Right ventricle myocardium superior (tissue), 1 donor: ENCODE measurements around the gene GTF2H4. TPM values are rescaled to one million over a fixed set of nuclear protein-coding genes. Genes with fewer than 3 reads are reported as not detected.
"Not testable (repeated sequence)": the region's sequence is repeated elsewhere in the genome, so short reads cannot be mapped to it uniquely, and the experiment has no call there.

ENCODE experiments used
- ATAC-seq: fragments of 200-7000 bp; cut with Tn5 transposase; one replicate; pipeline ENCODE4 v1.9.1; 2020; ENCODE audit warnings: mild to moderate bottlenecking; ENCODE audit not compliant: poor library complexity
- DNase-seq: peaks from one replicate; pipeline ENCODE4 v3.0.0-alpha.2; 2020
- intact Hi-C: fragments of 100-400 bp; cut with DNase I; formaldehyde crosslinking; loops from one replicate; pipeline ENCODE4 v1.11.2; 2022
- total RNA-seq: library from RNA; stranded (reverse); fragmentation: NEBNext Ultra II Directional; extraction: Animal tissue kit (Norgen Biotek cat#: 25700); gene quantifications from one replicate; pipeline ENCODE4 v1.2.1, GENCODE V29; 2021
- donor health status: DM: no; HTN: yes; CAD: no; lungs with severe emphysema.

Gene GTF2H4
- total RNA-seq, 1 donor from 2014 or later = 23.6 TPM

GRCh38 chr6:30912746-30913520, 4.9 kb downstream of the GTF2H4 start:
- intact Hi-C loops = loop anchor here (10.0 kb wide), 1 partner anchor 132 kb away; no protein-coding TSS in a partner anchor
- DNase-seq (peak; percentile 29), ATAC-seq (no peak)

GRCh38 chr6:30913721-30914075, 5.7 kb downstream of the GTF2H4 start:
- no peak for DNase-seq
- intact Hi-C loops = loop anchor here (10.0 kb wide), 1 partner anchor 131 kb away; no protein-coding TSS in a partner anchor
- ATAC-seq = peak; percentile 60

GRCh38 chr6:30914076-30914853, 6.3 kb downstream of the GTF2H4 start, which contains the start of gene VARS2:
Gene VARS2, plus strand, starts transcription at chr6:30914238. Its CDS starts 599 bp downstream, at chr6:30914837.
- DNase-seq (peak; percentile 94), ATAC-seq (peak; percentile 97)
- intact Hi-C loops = loop anchor here (10.0 kb wide), 1 partner anchor 131 kb away; no protein-coding TSS in a partner anchor

DNA sequence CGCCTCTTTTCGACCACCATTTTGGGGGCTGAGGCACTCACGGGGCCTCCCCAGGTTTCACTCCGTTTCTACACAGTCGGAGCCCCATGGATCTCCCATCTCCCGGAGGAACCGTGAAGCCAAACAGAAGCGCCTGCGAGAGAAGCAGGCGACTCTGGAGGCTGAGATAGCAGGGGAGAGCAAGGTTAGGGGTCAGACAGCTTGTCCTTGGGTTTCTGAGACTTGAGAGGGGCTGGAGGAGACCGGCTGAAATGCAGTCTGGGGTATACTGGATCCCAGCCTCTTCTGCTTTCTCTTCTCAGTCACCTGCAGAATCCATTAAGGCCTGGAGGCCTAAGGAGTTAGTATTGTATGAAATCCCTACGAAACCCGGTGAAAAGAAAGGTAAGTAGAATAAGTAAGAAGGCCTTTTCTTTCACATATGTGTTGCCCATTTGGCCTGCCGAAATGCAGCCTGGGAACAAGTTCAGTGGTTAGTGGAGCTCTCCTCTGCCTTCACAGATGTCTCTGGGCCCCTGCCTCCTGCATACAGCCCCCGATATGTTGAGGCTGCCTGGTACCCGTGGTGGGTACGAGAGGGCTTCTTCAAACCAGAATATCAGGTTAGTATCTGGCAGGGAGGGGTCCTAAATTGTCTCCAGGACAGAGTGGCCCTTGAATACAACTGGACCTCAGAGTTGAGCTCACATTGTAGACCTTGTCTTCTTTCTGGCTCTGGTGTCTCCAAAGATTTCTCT, 7.0 kb downstream of the GTF2H4 start:
- intact Hi-C loops = loop anchor here (5.0 to 10.0 kb wide), 2 partner anchors 130 to 152 kb away; no protein-coding TSS in a partner anchor
- DNase-seq = peak; percentile 33
- ATAC-seq = peak; percentile 5

- intact Hi-C loops = loop anchor here (5.0 to 10.0 kb wide), 2 partner anchors 129 to 152 kb away; no protein-coding TSS in a partner anchor
- peak; percentile 44 for DNase-seq
Measured at GRCh38 chr6:30915591-30915946, 7.6 kb downstream of the GTF2H4 start.

GRCh38 chr6:30917041-30917440, 9.0 kb downstream of the GTF2H4 start:
- DNase-seq (peak; percentile 31), ATAC-seq (no peak)
- intact Hi-C loops = loop anchor here (5.0 to 10.0 kb wide), 2 partner anchors 128 to 150 kb away; no protein-coding TSS in a partner anchor

More at GRCh38 chr6:30915591-30915946, 7.6 kb downstream of the GTF2H4 start:
- peak; percentile 60 for ATAC-seq

DNA sequence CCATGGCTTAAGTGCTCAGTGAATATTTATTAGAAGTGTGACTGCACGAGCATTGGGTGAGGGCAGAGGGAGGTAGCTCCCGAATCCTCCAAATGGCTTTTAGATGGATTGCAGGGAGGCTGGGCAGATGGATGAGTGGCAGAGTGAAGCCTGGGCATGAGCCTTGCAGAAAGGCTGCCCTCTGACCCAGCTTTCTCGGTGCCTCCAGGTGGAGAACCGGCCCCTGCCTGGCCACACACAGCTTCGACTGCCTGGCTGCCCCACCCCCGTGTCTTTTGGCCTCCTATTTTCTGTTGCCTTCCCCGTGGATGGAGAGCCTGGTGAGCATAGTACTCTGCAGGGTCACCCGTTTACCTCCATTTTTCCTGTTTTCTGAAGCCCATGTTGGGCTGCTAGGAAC, 9.5 kb downstream of the GTF2H4 start:
- peak; percentile 29 for DNase-seq
- intact Hi-C loops = loop anchor here (5.0 to 10.0 kb wide), 2 partner anchors 127 to 150 kb away; no protein-coding TSS in a partner anchor
- no peak for ATAC-seq

GRCh38 chr6:30918670-30919069, 10.7 kb downstream of the GTF2H4 start:
- DNase-seq (peak; percentile 33), ATAC-seq (no peak)
- intact Hi-C loops = loop anchor here (5.0 to 10.0 kb wide), 2 partner anchors 126 to 149 kb away; no protein-coding TSS in a partner anchor

- intact Hi-C loops = no loop called here
- peak; percentile 20 for DNase-seq
Measured at GRCh38 chr6:30922447-30922852, 14.4 kb downstream of the GTF2H4 start.

GRCh38 chr6:30924040-30924627, 16.1 kb downstream of the GTF2H4 start:
- ATAC-seq (peak; percentile 73), DNase-seq (peak; percentile 46)
- intact Hi-C loops = not testable (repeated sequence)

More at GRCh38 chr6:30922447-30922852, 14.4 kb downstream of the GTF2H4 start:
- no peak for ATAC-seq

DNA sequence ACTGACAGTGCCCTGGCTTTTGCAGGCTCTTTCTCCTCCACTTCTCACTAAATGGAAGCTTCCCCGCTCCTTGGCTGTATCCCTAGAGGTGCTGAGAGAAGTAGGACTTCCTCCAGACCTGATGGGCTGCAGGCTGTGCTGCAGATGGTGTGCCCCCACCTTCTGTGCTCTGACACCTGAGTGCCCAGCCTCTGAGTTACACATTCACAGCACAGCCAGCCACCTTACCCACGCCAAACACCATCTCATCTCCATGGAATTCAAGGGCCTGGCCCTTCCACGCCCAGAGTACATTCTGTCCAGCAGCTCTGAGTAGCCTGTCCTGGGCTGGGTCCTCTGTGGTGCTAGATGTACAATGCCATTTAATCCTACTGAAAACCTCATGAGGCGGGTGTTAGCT, 18.6 kb downstream of the GTF2H4 start:
- DNase-seq (peak; percentile 59), ATAC-seq (peak; percentile 80)
- intact Hi-C loops = no loop called here

GRCh38 chr6:30927080-30927479, 19.1 kb downstream of the GTF2H4 start:
- ATAC-seq, DNase-seq, intact Hi-C loops: not testable (repeated sequence)

- intact Hi-C loops = no loop called here
- ATAC-seq (no peak), DNase-seq (no peak)
Measured at GRCh38 chr6:30928677-30929076, 20.7 kb downstream of the GTF2H4 start.

GRCh38 chr6:30930506-30930905, 22.5 kb downstream of the GTF2H4 start:
- intact Hi-C loops = no loop called here

DNA sequence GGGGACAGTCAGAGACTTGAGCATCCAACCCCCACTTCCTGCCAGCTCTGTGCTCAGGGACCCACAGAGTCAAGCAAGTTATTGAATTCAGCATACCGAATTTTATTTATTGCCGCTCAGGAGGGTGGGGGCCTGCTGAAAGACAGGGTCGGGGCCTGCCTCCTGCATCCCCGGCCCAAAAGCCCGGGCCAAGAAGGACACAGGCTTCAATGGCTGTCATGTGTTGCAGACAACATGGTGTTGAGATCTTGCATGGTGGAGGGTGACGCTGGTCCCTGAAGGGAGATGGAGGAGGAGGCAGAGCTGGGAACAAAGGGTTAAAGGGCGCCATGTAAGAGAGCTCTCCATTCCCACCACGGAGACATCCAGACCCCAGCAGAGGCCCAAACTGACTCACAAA, 23.3 kb downstream of the GTF2H4 start:
- DNase-seq (no peak), ATAC-seq (no peak)
- intact Hi-C loops = no loop called here

More at GRCh38 chr6:30930506-30930905, 22.5 kb downstream of the GTF2H4 start:
- ATAC-seq = no peak
- no peak for DNase-seq

GRCh38 chr6:30931969-30932645, 24.1 kb downstream of the GTF2H4 start, which contains the start of gene SFTA2:
Gene SFTA2, minus strand, starts transcription at chr6:30932170. Its CDS starts 74 bp downstream, at chr6:30932096.
- intact Hi-C loops = no loop called here
- DNase-seq = no peak
- no peak for ATAC-seq

DNA sequence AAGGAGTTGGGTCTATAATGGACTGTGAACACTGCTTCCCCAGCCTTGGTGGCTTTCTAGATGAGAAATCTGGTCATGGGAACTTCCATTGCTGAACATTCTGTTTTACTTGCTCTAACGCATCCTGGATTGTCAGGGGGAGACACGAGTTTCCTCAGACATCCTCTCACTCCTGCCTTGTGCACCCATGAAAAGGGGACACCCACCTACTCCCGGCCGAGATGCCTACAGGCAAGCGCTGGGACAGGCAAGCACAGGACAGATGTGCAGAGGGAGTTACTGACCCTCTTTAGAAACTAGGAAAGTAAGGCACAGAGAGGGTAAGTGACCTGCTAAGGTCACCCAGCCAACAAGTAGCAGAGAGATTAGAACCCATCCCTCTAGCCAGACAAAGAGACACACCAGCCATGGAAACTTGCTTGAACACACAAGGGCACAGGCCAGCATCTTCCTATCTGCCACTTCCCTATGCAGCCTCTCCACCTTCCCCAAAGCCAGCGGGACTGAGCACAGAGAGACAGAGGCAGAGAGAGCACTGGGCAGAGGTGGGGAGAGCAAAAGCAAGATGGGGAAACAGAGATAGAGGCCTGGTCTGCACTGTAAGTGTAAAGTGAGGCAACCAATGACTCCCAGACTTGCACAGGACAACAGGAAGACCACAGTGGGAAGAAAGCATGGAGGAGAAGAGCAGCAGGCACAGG, 24.8 kb downstream of the GTF2H4 start:
- intact Hi-C loops = no loop called here
- ATAC-seq (no peak), DNase-seq (no peak)
